ENCODE results near the gene UBN1. TPM values are rescaled to one million over a fixed set of nuclear protein-coding genes. Genes with fewer than 3 reads are reported as not detected.

UBN1 gene
- total RNA-seq, 1 experiment from 2014 or later, result 51.0 TPM

DNA sequence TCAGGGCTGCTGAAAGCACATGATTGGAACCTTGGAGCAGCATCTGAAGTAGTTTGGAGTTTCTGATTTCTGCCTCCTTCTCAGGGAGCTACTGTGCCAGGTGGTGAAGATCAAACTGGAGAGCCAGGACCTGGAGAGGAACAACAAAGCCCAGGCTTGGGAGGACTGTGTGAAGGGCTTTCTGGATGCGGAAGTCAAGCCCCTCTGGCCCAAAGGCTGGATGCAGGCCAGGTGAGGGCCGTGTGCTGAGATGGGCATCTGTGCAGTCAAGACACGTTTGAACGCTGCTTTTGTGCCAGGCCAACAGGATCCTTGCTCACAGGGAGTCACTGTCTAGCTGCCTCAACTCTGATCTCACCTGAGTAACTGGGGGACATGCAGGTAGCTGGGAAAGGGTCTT is 23.8 kb downstream of the UBN1 start:
- CTCF ChIA-PET, result no interaction called here
- intact Hi-C loops (cut with micrococcal nuclease; ENCODE audit: unreplicated experiment), result no loop called here
- no peak overlapping the region for H3K4me3 ChIP-seq (ENCODE audit: low read depth, low read length, poor library complexity, severe bottlenecking)
- no peak overlapping the region for H3K27ac ChIP-seq (ENCODE audit: low read depth, low read length, poor library complexity, severe bottlenecking)
- H3K27me3 ChIP-seq (replicated peaks; ENCODE audit: insufficient read depth, low read depth, low read length, poor library complexity), result no peaks in the 10 kb centered on the region
- H3K9me3 ChIP-seq (ENCODE audit: low read depth, low read length, poor library complexity, severe bottlenecking), result no peaks in the 10 kb centered on the region
- H3K4me1 ChIP-seq (ENCODE audit: insufficient read depth, low read length, poor library complexity, severe bottlenecking), result no peaks in the 10 kb centered on the region
- POLR2A ChIA-PET (ENCODE audit: low non-redundant PET), result no interaction called here
- H3K36me3 ChIP-seq (ENCODE audit: insufficient read depth, low read length, poor library complexity, severe bottlenecking), result peaks cover 28% of the 10 kb centered on the region
- BruUV-seq (replicated peaks), result no TSS peak
- DNase-seq (ENCODE audit: low spot score), result no peak
- TF ChIP-seq, protein P1, sequence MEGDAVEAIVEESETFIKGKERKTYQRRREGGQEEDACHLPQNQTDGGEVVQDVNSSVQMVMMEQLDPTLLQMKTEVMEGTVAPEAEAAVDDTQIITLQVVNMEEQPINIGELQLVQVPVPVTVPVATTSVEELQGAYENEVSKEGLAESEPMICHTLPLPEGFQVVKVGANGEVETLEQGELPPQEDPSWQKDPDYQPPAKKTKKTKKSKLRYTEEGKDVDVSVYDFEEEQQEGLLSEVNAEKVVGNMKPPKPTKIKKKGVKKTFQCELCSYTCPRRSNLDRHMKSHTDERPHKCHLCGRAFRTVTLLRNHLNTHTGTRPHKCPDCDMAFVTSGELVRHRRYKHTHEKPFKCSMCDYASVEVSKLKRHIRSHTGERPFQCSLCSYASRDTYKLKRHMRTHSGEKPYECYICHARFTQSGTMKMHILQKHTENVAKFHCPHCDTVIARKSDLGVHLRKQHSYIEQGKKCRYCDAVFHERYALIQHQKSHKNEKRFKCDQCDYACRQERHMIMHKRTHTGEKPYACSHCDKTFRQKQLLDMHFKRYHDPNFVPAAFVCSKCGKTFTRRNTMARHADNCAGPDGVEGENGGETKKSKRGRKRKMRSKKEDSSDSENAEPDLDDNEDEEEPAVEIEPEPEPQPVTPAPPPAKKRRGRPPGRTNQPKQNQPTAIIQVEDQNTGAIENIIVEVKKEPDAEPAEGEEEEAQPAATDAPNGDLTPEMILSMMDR (conservative IDR thresholded peaks at IDR 0.05; ENCODE audit: low read depth, low read length), result no peak
- TF ChIP-seq EZH2 (IDR thresholded peaks at IDR 0.05; ENCODE audit: borderline replicate concordance, low read depth, low read length, poor library complexity, severe bottlenecking), result no peak

DNA sequence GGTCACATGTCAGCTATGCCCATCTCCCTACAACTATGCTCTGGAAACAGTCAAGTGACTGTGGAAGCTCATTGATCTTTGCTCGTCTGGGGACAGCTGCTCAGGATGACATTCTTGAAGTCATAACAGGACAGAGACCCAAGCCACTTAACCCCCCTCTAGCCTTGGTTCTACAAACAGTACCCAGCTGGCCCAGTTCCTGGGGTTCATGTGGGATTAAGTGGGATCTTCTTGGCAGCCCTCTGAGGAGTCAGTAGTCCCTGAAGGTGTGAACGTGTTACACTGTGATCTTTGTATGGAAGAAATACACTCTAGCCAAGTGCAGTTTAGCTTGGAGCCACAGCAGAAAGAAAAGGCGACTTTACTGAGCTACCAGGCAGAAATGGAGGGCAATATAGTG is 25.8 kb downstream of the UBN1 start:
- H3K27ac ChIP-seq (ENCODE audit: low read depth, low read length, poor library complexity, severe bottlenecking), result no peak overlapping the region
- no TSS peak for BruUV-seq (replicated peaks)
- H3K36me3 ChIP-seq (ENCODE audit: insufficient read depth, low read length, poor library complexity, severe bottlenecking), result peaks cover 46% of the 10 kb centered on the region
- no peaks in the 10 kb centered on the region for H3K27me3 ChIP-seq (replicated peaks; ENCODE audit: insufficient read depth, low read depth, low read length, poor library complexity)
- no peaks in the 10 kb centered on the region for H3K9me3 ChIP-seq (ENCODE audit: low read depth, low read length, poor library complexity, severe bottlenecking)
- DNase-seq (ENCODE audit: low spot score), result no peak
- intact Hi-C loops (cut with micrococcal nuclease; ENCODE audit: unreplicated experiment), result no loop called here
- no peaks in the 10 kb centered on the region for H3K4me1 ChIP-seq (ENCODE audit: insufficient read depth, low read length, poor library complexity, severe bottlenecking)
- ChIA-PET CTCF (no interaction called here), POLR2A (ENCODE audit: low non-redundant PET) (no interaction called here)
- TF ChIP-seq, protein P1 (conservative IDR thresholded peaks at IDR 0.05; ENCODE audit: low read depth, low read length), result no peak
- TF ChIP-seq EZH2 (IDR thresholded peaks at IDR 0.05; ENCODE audit: borderline replicate concordance, low read depth, low read length, poor library complexity, severe bottlenecking), result no peak
- no peak overlapping the region for H3K4me3 ChIP-seq (ENCODE audit: low read depth, low read length, poor library complexity, severe bottlenecking)

DNA sequence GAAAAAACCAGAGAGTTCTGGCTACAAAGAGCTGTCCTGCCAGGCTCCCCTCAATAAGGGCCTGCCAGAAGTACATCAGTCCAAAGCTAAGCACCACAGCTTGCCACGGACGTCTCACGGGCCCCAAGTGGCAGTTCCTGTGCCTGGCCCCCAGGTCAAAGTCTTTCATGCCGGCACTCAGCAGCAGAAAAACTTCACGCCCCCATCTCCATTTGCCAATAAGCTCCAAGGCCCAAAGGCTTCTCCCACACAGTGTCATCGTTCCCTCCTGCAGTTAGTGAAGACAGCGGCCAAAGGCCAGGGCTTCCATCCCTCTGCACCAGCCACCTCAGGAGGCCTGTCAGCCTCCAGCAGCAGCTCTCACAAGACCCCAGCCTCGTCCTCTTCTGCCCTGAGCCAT is 27.4 kb downstream of the UBN1 start:
- no peak for DNase-seq (ENCODE audit: low spot score)
- Histone ChIP-seq H3K4me1 (ENCODE audit: insufficient read depth, low read length, poor library complexity, severe bottlenecking) (no peaks in the 10 kb centered on the region), H3K4me3 (ENCODE audit: low read depth, low read length, poor library complexity, severe bottlenecking) (no peak overlapping the region), H3K9me3 (ENCODE audit: low read depth, low read length, poor library complexity, severe bottlenecking) (no peaks in the 10 kb centered on the region), H3K36me3 (ENCODE audit: insufficient read depth, low read length, poor library complexity, severe bottlenecking) (peaks cover 61% of the 10 kb centered on the region), H3K27me3 (replicated peaks; ENCODE audit: insufficient read depth, low read depth, low read length, poor library complexity) (no peaks in the 10 kb centered on the region), H3K27ac (ENCODE audit: low read depth, low read length, poor library complexity, severe bottlenecking) (no peak overlapping the region)
- intact Hi-C loops (cut with micrococcal nuclease; ENCODE audit: unreplicated experiment), result no loop called here
- TF ChIP-seq, protein P1 (conservative IDR thresholded peaks at IDR 0.05; ENCODE audit: low read depth, low read length), result no peak
- TF ChIP-seq EZH2 (IDR thresholded peaks at IDR 0.05; ENCODE audit: borderline replicate concordance, low read depth, low read length, poor library complexity, severe bottlenecking), result no peak
- CTCF ChIA-PET, result no interaction called here
- POLR2A ChIA-PET (ENCODE audit: low non-redundant PET), result no interaction called here
- no TSS peak for BruUV-seq (replicated peaks)

Measured in A673 (cell line).